Hematopoietic multipotent progenitor cell treated with erythropoietin and hydrocortisone succinate and interleukin-3 and kit ligand, for 8 days (in vitro differentiated cells): ENCODE data around the gene LRRC19.

Experiments
- DNase-seq: peaks from one replicate; pipeline ENCODE4 v3.0.0-alpha.2; 2015

LRRC19 gene

GRCh38 chr9:26955921-26956859, 49.3 kb downstream of the LRRC19 start, which contains the start of gene IFT74:
IFT74 (plus strand) TSS chr9:26956412; CDS start chr9:26961968, 5,556 bp downstream.
- peak; percentile 99 for DNase-seq

GRCh38 chr9:26955222-26955903, 50.1 kb downstream of the LRRC19 start:
- DNase-seq = peak; percentile 81

- DNase-seq = peak; percentile 52
Measured at GRCh38 chr9:26954050-26954508, 51.4 kb downstream of the LRRC19 start.

- DNase-seq = no peak
Measured at GRCh38 chr9:26951794-26952193, 53.7 kb downstream of the LRRC19 start.

- no peak for DNase-seq
Measured at GRCh38 chr9:26950521-26950920, 55.0 kb downstream of the LRRC19 start.

- peak; percentile 66 for DNase-seq
Measured at GRCh38 chr9:26949637-26950069, 55.8 kb downstream of the LRRC19 start.

GRCh38 chr9:26947736-26948135, 57.7 kb downstream of the LRRC19 start:
- DNase-seq = peak; percentile 29

GRCh38 chr9:26946753-26947727, 58.4 kb downstream of the LRRC19 start, which contains the start of gene PLAA:
PLAA (minus strand) TSS chr9:26947242; CDS start chr9:26947045, 197 bp downstream.
- DNase-seq = peak; percentile 92

GRCh38 chr9:26945591-26945990, 59.9 kb downstream of the LRRC19 start:
- no peak for DNase-seq
